K562 (cell line): ENCODE results near the gene LYPD3. TPM values are rescaled to one million over a fixed set of nuclear protein-coding genes. Genes with fewer than 3 reads are reported as not detected.

ENCODE experiments used
- ATF1 ChIP-seq, 2 experiments: fragments of 450-650 bp in 1 of 2; IDR thresholded peaks; 2 replicates each; pipeline ENCODE4 v1.6.1; 2016; ENCODE audit warnings: missing compliant biosample characterization in 1 of 2, missing genetic modification characterization in 1 of 2
- ATF3 ChIP-seq, 2 experiments: fragments of 450-650 bp in 1 of 2; sonication (generic) in 1 of 2; formaldehyde crosslinking in 1 of 2; IDR thresholded peaks in 1 of 2; conservative IDR thresholded peaks in 1 of 2; 2 replicates each; pipeline versions ENCODE4 v1.6.1 to v1.8.1; 2016 to 2023; ENCODE audit warnings: mild to moderate bottlenecking in 2 of 2, moderate library complexity in 2 of 2, inconsistent platforms in 1 of 2, missing genetic modification reagents in 1 of 2
- ATF6 ChIP-seq: sonication (generic); formaldehyde crosslinking; IDR thresholded peaks from 2 replicates; pipeline ENCODE4 v1.4.0; 2020; ENCODE audit warnings: mild to moderate bottlenecking, missing genetic modification reagents
- CBFB ChIP-seq: sonication (generic); formaldehyde crosslinking; IDR thresholded peaks from 2 replicates; pipeline ENCODE4 v1.4.0; 2020; ENCODE audit warnings: mild to moderate bottlenecking, missing genetic modification reagents
- CHD2 ChIP-seq: IDR thresholded peaks from 2 replicates; pipeline ENCODE4 v1.6.1; 2011; ENCODE audit warnings: low read depth, low read length
- FOSL1 ChIP-seq: fragments of 200-800 bp; sonication (Bioruptor generic); conservative IDR thresholded peaks from 2 replicates; pipeline ENCODE4 v1.6.1; 2016; ENCODE audit warnings: missing genetic modification characterization, missing compliant biosample characterization
- FOXP1 ChIP-seq: sonication (generic); formaldehyde crosslinking; IDR thresholded peaks from 2 replicates; pipeline ENCODE4 v1.8.0; 2022; ENCODE audit warnings: mild to moderate bottlenecking, missing genetic modification reagents
- IRF2 ChIP-seq: sonication (generic); formaldehyde crosslinking; IDR thresholded peaks from 2 replicates; pipeline ENCODE4 v1.8.1; 2022; ENCODE audit warnings: mild to moderate bottlenecking, missing genetic modification reagents
- JUND ChIP-seq, 2 experiments: IDR thresholded peaks; 2 replicates in 1 of 2; 3 replicates in 1 of 2; pipeline ENCODE4 v1.6.1; 2011; ENCODE audit warnings: borderline replicate concordance in 2 of 2, low read depth in 2 of 2, low read length in 2 of 2, improper control_type of control experiment in 1 of 2, missing biosample characterization in 1 of 2, missing genetic modification characterization in 1 of 2, missing genetic modification reagents in 1 of 2
- KLF1 ChIP-seq: fragments of 450-650 bp; IDR thresholded peaks from 2 replicates; pipeline ENCODE4 v1.6.1; 2016; ENCODE audit warnings: missing genetic modification characterization, missing compliant biosample characterization
- KLF13 ChIP-seq: fragments of 450-650 bp; IDR thresholded peaks from 2 replicates; pipeline ENCODE4 v1.6.1; 2016; ENCODE audit warnings: missing genetic modification characterization, low read depth, mild to moderate bottlenecking, missing compliant biosample characterization, moderate library complexity, borderline replicate concordance
- MLLT1 ChIP-seq, 2 experiments: fragments of 450-650 bp; IDR thresholded peaks; 2 replicates each; pipeline ENCODE4 v1.6.1; 2016
- PHF8 ChIP-seq: fragments of 200-600 bp; sonication (generic); IDR thresholded peaks from 2 replicates; pipeline ENCODE4 v1.6.1; 2012; ENCODE audit warnings: mixed run types, mild to moderate bottlenecking, inconsistent platforms, low read length, moderate library complexity, borderline replicate concordance
- POLR2AphosphoS2 ChIP-seq: IDR thresholded peaks from 2 replicates; pipeline ENCODE4 v1.6.1; 2012; ENCODE audit warnings: low read length, improper control_type of control experiment
- RBFOX2 ChIP-seq: fragments of 200-400 bp; formaldehyde crosslinking; IDR thresholded peaks from 2 replicates; pipeline ENCODE4 v1.6.1; 2017; ENCODE audit warnings: low read depth, mild to moderate bottlenecking, low read length, moderate library complexity
- SIN3B ChIP-seq: fragments of 450-650 bp; IDR thresholded peaks from 2 replicates; pipeline ENCODE4 v1.6.1; 2017; ENCODE audit warnings: low read depth, mild to moderate bottlenecking, moderate library complexity
- TAF1 ChIP-seq: IDR thresholded peaks from 2 replicates; pipeline ENCODE4 v1.6.1; 2011; ENCODE audit warnings: mild to moderate bottlenecking, low read length, moderate library complexity; ENCODE audit not compliant: insufficient read depth, control insufficient read depth, severe bottlenecking; ENCODE audit errors: extremely low read depth
- TEAD1 ChIP-seq, 2 experiments: fragments of 450-650 bp in 1 of 2; sonication (generic) in 1 of 2; formaldehyde crosslinking; IDR thresholded peaks; 2 replicates each; pipeline versions ENCODE4 v1.4.0 to v1.8.0; 2020 to 2022; ENCODE audit warnings: mild to moderate bottlenecking in 2 of 2, missing genetic modification reagents in 1 of 2
- TEAD2 ChIP-seq: fragments of 450-650 bp; IDR thresholded peaks from 2 replicates; pipeline ENCODE4 v1.6.1; 2016; ENCODE audit warnings: missing genetic modification characterization, control low read depth, missing compliant biosample characterization
- ZBTB7A ChIP-seq: IDR thresholded peaks from 2 replicates; pipeline ENCODE4 v1.6.1; 2011; ENCODE audit warnings: low read depth, mild to moderate bottlenecking, low read length, moderate library complexity, borderline replicate concordance; ENCODE audit not compliant: control insufficient read depth
- polyA plus RNA-seq, 8 experiments: library from polyadenylated mRNA; depleted of rRNA in 4 of 8; stranded (reverse) in 5 of 8; unstranded in 3 of 8; fragments of >200 nt; fragmentation: Nextera tagmentation in 2 of 8; fragmentation: Illumina TruSeq in 1 of 8; extraction: Ambion mirVana in 2 of 8; extraction: Trizol in 1 of 8; gene quantifications; 2 replicates each; pipeline versions ENCODE4 v1.2.1 to v1.2.3, GENCODE V29; 2011 to 2014; ENCODE audit warnings: inconsistent platforms in 1 of 8, missing spikeins in 1 of 8
- total RNA-seq, 7 experiments: library from RNA; depleted of rRNA in 6 of 7; stranded (reverse); fragments of >200 nt in 6 of 7; fragmentation: Illumina TruSeq in 2 of 7; extraction: Trizol in 2 of 7; gene quantifications; 2 replicates each; pipeline versions ENCODE4 v1.2.1 to v1.2.3, GENCODE V29; 2011 to 2021; ENCODE audit warnings: low replicate concordance in 1 of 7

Gene LYPD3
- total and polyA plus RNA-seq, 9 of the 15 experiments (the other 6 are each of a cell fraction or from before 2014, with no cell fraction given), result 0.04 to 0.33 (median 0.20) TPM; not detected in 1

- no peak for TF ChIP-seq ATF3 (IDR thresholded peaks at IDR 0.05)
- peak; percentile 67; the same call in 1 of the 2 replicates for TF ChIP-seq ATF3 (CRISPR knock-in tag; conservative IDR thresholded peaks at IDR 0.05)
- peak; percentile 71; the same call in 1 of the 2 replicates for TF ChIP-seq JUND (IDR thresholded peaks at IDR 0.05; ENCODE audit: borderline replicate concordance, low read depth, low read length)
- no peak for TF ChIP-seq JUND (tag; IDR thresholded peaks at IDR 0.05; ENCODE audit: borderline replicate concordance, low read depth, low read length)
- peak; percentile 79; the same call in 1 of the 2 replicates for TF ChIP-seq PHF8
- 0 out of 2 replicates have a peak, but pooled peaks have one; percentile 27 for TF ChIP-seq ATF6 (CRISPR knock-in tag)
- TF ChIP-seq SIN3B, result no peak
- peak; percentile 74; the same call in 1 of the 2 replicates for TF ChIP-seq KLF13
- TF ChIP-seq FOSL1 (tag), result peak; percentile 30; the same call in 1 of the 2 replicates
- peak; percentile 41 for TF ChIP-seq TAF1
- TF ChIP-seq IRF2 (CRISPR knock-in tag), result no peak
- TF ChIP-seq RBFOX2, result peak; percentile 86
- TF ChIP-seq MLLT1 (IDR thresholded peaks at IDR 0.05), result no peak
- TF ChIP-seq TEAD1 (CRISPR knock-in tag; IDR thresholded peaks at IDR 0.05), result peak in 1 of 2 experiments; percentile 62; a peak in 1 of 4 replicates
- TF ChIP-seq ATF1 (CRISPR knock-in tag; IDR thresholded peaks at IDR 0.05), result peak; percentile 63
- TF ChIP-seq ATF1 (tag; IDR thresholded peaks at IDR 0.05), result peak; percentile 97
- TF ChIP-seq CHD2, result no peak
- peak; percentile 65; the same call in 1 of the 2 replicates for TF ChIP-seq POLR2AphosphoS2
- peak; percentile 23; the same call in 1 of the 2 replicates for TF ChIP-seq FOXP1 (CRISPR knock-in tag)
- 0 out of 2 replicates have a peak, but pooled peaks have one; percentile 18 for TF ChIP-seq KLF1
- TF ChIP-seq TEAD2 (tag), result no peak
- no peak for TF ChIP-seq CBFB (CRISPR knock-in tag)
- TF ChIP-seq ZBTB7A, result peak; percentile 57; the same call in 1 of the 2 replicates
Measured at GRCh38 chr19:43474986-43475705, 9.7 kb upstream of the LYPD3 start (continued).
